DMS153 treated with DMSO at 0.1 percent for 48 hours (cell line): ENCODE data around the gene SOX6.
"Not testable (repeated sequence)": the region's sequence is repeated elsewhere in the genome, so short reads cannot be mapped to it uniquely, and the experiment has no call there.

Experiments
- DNase-seq: peaks from one replicate; lab custom pipeline; 2025; ENCODE audit not compliant: unreplicated experiment; lab: John Stamatoyannopoulos, UW

The SOX6 gene

DNA sequence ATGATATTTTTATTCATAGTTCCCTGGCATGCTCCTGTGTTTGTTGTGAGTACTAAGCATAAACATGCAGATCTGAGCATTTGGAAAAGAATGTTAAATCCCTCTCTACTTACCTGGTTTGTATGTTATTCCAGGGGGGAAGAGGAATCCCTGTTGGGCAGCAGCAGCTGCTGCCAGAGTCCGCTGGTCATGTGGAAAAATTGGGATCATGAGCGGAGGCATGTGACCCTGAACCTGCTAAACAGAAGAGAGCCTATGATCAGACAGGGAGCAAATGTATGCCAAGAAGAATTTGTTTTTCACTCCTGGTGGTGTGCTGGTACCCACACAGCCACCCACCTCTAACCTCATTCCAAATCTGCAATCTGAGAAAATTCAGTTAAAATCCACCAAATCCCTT, 244.7 kb downstream of the SOX6 start:
- no peak for DNase-seq

DNA sequence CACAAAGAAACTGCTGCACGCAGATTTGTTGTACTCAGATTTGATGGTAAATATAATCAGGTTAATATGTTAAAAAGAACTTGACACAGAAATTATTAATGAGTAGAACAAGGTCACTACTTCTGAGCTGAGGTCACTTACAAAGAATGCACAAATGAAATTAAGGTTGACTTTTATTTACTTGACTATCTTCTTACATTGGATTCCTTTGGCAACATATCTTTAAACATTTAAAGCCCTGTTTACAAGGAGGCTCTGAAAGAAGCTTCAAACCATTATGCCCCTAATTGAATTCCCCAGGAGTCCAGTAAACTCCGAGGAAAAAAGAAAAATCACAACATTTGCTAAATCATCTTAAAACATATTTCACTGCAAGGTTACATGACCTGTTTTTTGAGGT, 245.5 kb downstream of the SOX6 start:
- no peak for DNase-seq

DNA sequence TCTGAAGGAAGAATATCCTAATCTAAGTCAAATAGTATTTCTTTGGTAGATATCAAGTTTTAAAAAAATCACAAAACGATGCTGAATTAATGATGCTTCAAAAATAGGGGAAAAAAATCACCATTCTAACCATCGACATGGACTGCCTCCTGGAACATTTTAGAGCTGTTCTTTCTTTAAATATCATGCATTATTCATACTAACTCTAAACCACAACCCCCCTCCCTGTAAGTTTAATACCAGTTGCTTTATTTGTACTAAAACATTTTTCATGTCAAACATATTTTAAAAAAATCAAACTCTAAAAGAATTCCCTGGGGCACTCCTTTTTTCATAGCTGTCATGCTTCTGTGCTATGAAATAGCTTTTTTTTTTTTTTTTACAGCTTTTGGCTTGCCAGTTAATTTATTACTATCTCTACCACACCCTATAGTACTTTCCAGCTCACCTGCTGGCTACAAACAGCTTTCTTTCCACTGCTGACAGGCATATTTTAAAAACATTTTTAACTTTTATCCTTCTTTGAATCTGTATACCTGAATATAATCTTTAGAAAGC, 256.9 kb downstream of the SOX6 start:
- DNase-seq: no peak

DNA sequence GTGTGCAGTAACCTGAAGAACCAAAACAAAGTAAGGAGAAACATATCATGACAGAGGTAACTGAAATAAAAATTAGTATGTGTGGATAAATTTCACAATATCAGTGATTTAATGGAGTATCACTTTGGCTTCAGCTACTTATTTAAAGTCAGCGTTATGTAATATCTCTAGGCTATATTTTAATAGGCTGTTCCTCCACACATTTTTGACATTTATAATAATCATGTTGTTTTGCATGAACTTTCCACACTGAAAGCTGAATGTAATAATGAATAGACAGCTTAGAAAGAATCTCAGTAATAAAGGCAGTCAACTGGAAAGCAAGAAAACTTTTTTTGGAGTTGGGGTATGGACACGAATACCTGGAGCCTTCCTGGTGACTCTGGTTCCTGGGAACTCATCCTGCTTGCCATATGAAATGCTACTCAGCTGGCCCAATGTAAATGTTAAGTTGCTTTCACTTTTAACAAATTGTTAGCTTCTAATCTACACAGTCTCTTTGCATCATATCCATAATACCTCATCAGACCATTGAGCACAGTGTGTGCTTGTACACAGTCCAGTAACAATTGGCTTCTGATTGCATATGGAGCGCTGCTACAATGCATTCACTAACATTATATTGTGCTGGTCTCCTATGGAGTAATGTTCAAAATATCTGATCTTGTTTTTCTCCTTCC, 257.7 kb downstream of the SOX6 start:
- DNase-seq: no peak

DNA sequence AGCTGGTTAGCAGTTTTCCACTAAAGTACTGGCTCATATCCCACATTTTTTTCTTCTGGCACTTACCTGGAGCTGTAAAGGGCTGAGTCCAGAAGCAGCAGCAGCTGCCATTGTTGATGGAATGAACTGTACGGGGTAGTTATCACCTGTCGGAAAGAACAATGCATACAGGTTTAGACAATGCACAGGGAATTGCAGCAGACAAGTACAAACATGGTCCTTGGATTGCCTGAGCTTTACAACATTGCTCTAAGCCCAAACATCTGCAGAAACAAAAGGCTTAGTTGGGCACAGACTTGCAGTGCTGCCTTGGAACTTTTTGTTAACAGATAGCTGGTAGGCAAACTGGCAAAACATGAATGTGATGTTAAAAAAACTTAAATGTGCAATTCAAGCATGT, 258.8 kb downstream of the SOX6 start:
- peak; percentile 97 for DNase-seq

DNA sequence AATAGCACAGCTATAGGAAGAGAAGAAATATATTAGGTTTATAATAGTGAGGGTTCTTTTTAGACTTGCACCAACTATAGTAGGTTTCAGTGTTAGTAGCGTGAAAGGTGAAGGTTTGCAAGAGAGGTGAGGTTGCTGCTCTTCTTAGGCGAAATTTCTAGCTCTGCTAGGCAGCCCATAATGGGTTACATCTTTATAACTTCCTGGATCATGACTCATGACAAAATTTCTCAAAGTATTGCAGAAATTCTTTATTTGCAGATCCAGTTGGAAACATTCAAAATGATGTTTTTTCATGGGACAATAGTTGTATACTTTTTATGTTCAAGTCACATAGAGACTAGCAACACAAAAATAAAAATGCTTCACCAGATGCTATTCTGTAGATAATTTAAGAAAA, 260.0 kb downstream of the SOX6 start:
- DNase-seq: peak; percentile 32

DNA sequence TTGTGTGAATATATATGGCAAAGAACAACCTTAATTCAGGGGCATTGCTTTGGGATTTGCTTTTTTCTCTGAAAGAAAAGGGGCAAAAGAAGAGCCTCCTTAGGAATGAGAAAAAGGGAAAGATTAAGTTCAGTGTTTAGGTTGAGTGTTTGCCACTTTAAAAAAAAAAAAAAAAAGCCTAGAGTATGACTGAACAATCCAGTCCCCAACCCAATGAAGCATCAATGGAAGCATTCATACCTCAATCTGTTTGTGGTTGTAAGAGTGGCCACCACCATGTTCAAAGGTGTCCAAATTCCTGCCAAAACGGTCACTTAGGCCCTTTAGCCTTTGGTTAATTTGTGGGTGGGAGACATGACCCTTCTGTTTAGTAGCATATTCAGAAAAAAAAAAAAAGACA, 260.6 kb downstream of the SOX6 start:
- no peak for DNase-seq

DNA sequence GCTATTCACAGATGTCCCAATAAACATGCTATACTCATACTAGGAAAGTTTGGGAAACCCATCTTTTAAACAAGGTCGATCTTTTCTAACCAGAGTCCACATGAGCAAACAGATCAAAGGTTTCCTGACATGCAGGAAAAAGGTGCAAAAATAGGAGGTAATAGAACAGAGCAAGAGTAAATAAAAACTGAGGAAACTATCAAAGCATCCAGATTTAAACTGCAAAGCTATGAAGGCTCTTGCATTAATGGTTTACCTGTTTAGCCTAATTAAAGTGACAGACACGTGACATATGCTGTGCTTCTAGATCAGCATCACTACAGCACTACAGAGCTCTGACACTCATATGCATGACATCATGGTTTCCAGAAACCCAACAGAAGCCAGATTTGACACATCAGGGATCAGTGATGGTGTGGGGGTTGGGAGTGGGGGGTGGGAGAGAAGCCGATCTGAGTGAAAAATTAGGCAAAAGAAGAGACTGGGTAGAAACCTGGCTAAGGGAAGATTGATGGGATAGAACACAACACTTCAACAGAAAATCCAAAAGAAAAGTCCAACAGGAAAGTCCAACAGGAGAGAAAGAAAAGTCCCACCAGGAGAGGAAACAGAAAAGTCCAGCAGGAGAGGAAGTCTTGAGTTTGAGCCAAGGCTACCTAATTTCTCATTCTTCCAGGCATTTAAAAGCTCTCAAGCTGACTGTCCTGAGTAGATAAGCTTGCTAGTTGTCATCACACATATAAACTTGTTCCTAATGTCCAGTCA, 262.3 kb downstream of the SOX6 start:
- DNase-seq: no peak

DNA sequence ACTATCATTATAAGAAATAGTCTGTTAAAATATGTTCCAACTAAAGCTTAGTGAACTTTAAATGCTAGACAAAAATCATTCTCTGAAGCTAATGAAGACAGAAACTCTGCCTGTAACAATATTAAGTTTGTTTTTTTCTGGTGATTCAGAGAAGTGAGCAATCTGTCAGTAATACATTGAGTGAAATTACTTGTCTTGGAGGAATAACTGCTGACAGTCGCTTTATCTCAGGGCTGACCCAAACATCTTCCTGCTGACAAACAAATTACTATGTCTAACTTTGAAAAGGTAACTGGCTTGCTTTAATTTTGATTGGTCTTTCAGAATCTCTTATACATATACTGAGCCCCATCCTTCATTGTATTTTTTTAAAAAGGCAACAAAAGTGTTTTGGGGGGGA, 264.5 kb downstream of the SOX6 start:
- no peak for DNase-seq

DNA sequence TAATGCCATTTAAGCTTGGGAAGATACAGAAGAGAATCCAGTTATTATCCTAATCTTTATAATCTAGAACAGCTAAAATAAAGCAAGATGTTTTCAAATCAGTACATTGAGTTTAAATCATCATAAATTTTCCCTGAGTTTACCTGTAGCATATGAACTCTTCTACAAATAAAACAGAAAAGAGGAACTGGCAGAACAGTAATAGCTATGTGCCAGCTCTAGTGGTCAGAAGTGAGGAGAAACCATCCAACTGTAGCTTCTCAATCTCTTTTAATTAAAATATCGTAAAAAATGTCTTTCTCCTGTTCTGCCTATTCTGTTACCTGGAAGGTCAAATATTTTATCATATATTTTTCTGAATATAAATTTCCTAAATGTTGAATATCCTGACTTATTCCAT, 266.9 kb downstream of the SOX6 start:
- no peak for DNase-seq

DNA sequence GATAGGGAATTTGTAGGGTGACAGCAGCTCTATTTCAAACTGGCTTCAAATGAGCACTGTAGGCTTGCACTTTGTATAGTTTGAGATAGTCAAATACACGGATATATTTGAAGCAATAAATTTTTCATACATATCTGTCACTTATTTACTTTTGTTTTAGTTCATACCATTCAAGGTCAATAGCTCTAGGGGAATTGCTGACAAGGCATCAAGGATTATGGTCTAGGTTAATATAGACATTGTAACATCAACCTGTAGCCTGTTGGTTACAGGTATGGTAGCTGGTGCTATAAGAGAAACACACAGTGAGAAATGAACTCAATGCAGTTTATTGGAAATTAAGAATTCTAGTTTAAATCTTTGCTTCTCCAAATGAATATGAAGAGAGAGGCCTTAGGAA, 267.6 kb downstream of the SOX6 start:
- DNase-seq: no peak

DNA sequence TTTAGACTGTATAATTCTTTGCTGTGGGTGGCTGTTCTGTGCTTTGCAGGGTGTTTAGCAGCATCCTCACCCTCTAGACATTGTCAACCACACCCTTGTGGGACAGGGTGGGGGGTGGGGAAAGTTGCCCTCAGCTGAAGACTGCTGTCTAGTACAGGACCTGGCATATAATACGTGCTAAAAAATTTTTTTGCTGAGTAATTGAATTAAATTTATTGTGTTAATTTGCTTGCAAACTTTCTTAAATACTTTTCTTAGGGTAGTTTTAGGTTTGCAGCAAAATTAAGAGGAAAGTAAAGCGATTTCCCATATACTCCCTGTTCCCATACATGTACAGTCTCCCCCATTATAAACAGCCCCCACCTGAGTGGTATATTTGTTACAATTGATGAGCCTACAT, 268.5 kb downstream of the SOX6 start:
- DNase-seq: no peak

DNA sequence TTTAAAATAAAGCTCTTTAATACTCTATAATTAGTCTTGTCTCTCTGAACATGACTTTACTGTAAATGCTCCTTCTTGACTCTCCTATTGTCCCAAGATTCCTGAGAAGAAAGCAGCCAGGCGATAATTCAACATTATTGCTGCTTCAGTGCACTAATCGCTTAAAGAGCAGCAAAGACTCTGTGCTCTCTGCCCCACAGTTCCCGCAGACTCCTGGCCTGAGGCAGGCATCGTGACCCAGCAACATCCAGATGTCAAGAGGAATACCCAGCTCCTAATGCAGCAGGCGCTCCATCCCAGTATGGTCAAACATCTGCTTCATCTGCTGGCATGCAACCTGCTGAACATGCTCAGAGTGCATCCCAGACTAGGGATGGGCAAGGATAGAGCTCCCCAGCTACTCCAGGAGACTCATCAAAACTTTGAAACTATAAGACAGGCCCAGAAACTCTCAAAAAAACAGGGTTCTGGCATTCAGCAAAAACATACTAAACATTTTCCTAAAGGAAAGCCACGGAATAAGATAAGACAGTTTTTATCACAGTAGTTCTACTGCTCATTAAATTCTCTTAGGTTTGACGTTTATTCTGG, 270.0 kb downstream of the SOX6 start:
- DNase-seq: no peak

DNA sequence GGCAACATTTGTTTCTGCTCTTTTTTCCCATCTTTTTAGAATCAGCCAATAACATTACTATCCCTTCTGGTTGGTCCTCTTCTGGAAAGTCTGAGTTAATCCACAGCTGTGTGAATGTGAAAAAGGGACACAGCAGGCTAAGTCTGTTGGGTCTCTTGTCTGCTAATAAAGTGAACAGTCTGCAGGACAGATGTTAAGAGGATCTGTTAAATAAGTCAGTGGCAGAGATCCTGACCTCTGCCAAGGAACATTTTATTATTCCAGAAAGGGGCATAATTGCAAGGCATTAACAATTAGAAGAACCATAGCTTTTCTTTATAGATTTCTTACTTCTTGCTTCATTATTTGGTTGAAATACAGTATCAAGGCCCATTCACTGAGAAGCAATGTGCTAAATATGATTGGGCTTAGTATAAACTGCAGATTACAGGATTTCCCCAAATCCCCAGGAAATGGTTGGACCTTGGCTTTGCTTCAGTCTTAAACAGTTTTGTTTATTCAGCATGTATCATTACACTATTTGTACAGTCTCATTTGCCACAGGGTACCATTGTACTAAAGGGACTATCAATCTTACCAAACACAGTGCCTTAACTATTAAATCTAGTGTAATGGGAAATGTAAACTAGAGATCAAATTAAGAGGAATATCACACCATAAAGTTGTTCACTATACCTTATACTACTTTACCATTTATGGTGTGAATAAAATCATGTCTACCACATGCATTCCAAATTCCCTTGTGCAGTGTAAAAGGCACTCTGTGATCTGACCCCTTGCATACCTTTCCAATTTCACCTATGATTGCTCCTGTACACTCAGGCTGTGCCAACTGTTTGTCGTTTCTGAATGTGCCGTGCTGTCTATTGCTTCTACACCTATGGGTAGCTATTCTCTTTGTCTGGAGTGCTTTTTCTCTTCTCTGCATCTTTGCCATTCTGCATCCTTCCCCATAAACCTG, 274.0 kb downstream of the SOX6 start:
- DNase-seq: peak; percentile 70

DNA sequence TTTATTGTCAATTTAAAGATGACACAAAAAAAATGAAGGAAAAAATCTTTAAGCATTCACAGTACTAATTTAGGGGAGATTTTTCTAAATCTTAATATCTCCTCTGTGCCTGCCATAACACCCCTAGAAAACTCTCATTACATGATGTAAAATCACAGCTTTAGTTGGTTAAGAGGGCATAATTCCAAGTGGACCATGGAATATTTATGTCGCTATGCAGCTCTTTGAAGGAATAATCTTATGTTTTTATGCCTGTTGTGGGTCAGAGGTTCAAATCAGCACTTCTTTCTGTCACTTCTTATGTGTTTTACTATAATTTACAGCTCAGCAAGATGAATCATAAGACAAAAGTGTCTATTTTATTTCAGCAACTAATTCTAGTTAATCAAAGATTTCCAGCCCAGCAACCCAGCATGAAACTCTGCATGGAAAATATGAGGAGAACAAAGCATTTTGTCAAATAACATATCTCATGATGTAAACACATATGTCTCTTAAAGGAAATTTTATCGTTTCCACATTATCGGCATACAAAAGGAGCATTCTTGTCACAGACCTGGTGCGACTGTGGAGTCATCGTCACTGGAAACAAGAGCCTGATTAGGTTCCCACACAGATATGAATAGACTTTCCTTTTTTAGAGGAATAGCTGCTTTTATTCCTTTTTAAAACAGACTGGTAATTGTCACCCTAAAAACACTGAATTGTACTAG, 274.8 kb downstream of the SOX6 start:
- no peak for DNase-seq

DNA sequence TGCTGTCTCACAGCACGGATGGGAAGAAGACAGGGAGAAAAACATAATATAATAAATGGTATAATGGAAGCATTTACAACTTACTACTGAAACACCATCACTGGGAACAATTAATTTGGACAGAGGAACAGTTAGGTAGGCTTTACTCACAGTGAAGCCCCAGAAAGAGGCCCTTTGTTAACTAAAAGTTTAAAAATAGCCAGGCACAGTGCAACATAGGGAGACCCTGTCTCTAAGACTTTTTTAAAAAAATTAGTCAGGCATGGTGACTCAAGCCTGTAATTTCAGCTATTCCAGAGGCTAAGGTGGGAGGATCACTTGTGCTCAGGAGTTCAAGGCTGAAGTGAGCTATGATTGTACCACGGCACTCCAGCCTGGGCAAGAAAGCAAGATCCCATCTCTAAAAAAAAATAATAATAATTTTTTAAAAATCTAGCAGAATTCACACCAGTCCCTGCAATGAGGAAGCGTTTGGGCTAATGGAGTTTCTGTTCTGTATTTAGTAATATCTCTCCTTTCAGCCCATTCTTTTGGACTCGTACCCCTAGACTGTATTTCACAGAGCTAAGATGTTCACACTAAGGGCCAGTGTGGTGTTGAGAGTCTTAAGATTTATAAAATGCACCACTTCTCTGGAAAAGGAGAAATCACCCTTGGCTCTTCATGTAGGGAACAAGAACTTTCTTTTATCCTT, 275.5 kb downstream of the SOX6 start:
- DNase-seq: no peak

DNA sequence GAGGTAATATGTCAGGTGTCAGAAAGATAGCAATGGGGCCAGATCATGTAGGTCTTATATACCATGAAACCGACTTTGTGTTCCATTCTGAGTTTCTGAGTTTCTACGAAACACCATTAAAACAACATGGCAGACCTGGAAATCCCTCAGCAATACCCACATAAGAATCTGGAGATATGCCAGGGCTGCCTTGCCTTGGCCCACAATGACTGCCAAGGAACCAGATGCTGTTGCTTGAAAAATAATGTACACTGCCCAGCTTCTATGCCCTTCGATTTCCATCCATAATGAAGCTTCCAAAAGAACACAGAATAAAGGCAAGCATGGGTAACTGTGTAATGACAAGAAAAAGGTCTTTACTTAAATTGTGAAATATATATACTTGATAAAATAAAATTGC, 277.4 kb downstream of the SOX6 start:
- no peak for DNase-seq

DNA sequence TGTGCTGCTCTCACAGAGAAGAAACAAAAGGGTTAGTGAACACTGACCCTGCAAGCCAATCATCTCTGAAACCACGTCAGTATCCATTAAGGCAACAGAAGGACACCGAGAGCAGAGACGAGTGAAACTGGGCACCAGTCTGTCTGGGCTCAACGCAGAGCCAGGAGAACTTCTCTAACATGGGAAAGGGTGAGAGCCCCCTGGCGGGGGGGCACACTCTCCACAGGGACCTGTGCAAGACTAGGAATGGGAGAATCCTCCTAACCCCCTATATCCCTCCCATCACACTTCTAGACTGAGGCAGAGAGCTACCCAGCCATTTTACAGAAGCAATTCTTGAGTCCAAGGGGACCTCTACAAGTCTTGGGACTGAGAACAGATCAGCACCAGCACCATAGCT, 285.8 kb downstream of the SOX6 start:
- DNase-seq: no peak

DNA sequence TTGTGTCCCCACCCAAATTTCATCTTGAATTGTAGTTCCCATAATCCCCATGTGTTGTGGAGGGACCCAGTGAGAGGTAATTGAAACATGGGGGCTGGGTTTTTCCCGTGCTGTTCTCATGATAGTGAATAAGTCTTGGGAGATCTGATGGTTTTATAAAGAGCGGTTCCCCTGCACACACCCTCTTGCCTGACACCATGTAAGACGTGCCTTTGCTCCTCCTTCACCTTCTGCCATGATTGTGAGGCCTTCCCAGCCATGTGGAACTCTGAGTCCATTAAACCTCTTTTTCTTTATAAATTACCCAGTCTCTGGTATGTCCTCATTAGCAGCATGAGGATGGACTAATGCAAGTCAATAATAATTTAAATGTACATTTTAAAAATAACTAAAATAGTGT, 289.1 kb downstream of the SOX6 start:
- DNase-seq: not testable (repeated sequence)

DNA sequence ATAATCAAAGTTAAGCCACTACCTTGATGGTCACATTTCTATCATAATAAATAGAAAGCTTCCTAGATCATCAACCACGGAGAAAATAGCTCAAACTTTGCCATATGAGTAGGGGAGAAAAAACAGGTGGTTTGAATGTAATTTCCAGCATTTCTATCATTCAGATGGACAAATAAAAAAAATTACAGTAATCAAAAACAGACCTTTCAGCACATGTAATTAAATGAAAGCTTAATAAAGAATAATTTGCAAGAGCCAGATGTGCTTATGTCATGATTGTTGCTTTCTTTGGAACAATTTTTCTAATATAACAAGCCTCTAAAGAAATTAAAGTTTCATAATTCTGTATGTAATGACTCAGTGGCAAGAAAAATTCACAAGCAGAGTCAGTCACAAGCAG, 297.0 kb downstream of the SOX6 start:
- no peak for DNase-seq
